ENCODE measurements around the gene OR6K3.

DNA sequence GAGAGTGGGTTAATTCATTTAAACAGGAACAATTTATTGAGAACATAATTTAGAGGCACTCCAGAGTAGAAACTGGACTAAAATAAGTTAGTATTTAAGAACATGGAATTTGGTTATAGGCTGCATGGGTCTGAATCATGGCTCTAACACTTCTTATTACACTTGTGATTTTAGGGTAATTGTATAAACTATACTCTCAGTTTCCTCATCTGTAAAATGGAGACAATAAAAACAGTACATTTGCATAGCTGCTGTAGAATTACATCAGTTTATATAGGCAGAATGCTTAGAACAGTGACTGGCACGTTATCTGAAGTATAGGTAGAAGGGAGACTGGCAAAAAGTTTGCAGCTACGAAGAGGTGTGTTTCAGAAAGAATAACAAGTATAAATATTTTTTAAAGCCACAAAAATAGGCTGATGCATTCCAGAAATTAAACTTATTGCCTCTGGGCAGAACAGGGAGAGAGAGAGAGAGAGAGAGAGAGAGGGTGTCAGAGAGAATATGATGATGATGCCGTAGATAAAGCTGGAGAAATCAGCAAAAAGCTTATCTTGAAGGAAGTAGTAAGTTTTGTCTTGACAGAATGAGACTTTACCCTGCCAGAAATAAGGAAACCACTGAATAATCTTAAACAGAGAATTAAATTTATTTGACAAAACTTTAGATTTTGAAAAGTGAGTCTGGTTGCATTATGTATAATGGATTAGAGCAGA lies 8.1 kb upstream of the OR6K3 start:
- TF ChIP-seq, protein P1, sequence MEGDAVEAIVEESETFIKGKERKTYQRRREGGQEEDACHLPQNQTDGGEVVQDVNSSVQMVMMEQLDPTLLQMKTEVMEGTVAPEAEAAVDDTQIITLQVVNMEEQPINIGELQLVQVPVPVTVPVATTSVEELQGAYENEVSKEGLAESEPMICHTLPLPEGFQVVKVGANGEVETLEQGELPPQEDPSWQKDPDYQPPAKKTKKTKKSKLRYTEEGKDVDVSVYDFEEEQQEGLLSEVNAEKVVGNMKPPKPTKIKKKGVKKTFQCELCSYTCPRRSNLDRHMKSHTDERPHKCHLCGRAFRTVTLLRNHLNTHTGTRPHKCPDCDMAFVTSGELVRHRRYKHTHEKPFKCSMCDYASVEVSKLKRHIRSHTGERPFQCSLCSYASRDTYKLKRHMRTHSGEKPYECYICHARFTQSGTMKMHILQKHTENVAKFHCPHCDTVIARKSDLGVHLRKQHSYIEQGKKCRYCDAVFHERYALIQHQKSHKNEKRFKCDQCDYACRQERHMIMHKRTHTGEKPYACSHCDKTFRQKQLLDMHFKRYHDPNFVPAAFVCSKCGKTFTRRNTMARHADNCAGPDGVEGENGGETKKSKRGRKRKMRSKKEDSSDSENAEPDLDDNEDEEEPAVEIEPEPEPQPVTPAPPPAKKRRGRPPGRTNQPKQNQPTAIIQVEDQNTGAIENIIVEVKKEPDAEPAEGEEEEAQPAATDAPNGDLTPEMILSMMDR (IDR thresholded peaks at IDR 0.05; ENCODE audit: low read length) = no peak
- no peak for TF ChIP-seq EZH2 (IDR thresholded peaks at IDR 0.05; ENCODE audit: borderline replicate concordance, low read length)
